Ishikawa (cell line): Measurements from ENCODE around the gene WIPF3.
A peak's percentile ranks its signal among the peaks of the same experiment; 100 is the strongest.

Source experiments
- CEBPB ChIP-seq: IDR thresholded peaks from 2 replicates; pipeline ENCODE4 v1.6.1; 2012
- CREB1 ChIP-seq: IDR thresholded peaks from 2 replicates; pipeline ENCODE4 v1.6.1; 2012; ENCODE audit warnings: low read depth
- EGR1 ChIP-seq: IDR thresholded peaks from 2 replicates; pipeline ENCODE4 v1.6.1; 2012
- EP300 ChIP-seq: IDR thresholded peaks from 2 replicates; pipeline ENCODE4 v1.6.1; 2012; ENCODE audit warnings: borderline replicate concordance
- FOXM1 ChIP-seq: IDR thresholded peaks from 2 replicates; pipeline ENCODE4 v1.6.1; 2012; ENCODE audit warnings: low read depth, borderline replicate concordance
- NFIC ChIP-seq: IDR thresholded peaks from 2 replicates; pipeline ENCODE4 v1.6.1; 2012
- RAD21 ChIP-seq: IDR thresholded peaks from 2 replicates; pipeline ENCODE4 v1.6.1; 2012; ENCODE audit warnings: low read depth
- TAF1 ChIP-seq: IDR thresholded peaks from 2 replicates; pipeline ENCODE4 v1.6.1; 2012; ENCODE audit warnings: low read depth, mild to moderate bottlenecking
- TCF12 ChIP-seq: IDR thresholded peaks from 2 replicates; pipeline ENCODE4 v1.6.1; 2012; ENCODE audit warnings: low read depth
- TEAD4 ChIP-seq: IDR thresholded peaks from 2 replicates; pipeline ENCODE4 v1.6.1; 2012
- YY1 ChIP-seq: IDR thresholded peaks from 2 replicates; pipeline ENCODE4 v1.6.1; 2012; ENCODE audit warnings: low read depth
- ZBTB7A ChIP-seq: IDR thresholded peaks from 2 replicates; pipeline ENCODE4 v1.6.1; 2012; ENCODE audit warnings: low read depth
- TF ChIP-seq, protein P1 (sequence below): IDR thresholded peaks from 2 replicates; pipeline ENCODE4 v1.6.1; 2012; ENCODE audit warnings: low read depth, mild to moderate bottlenecking
- TF ChIP-seq, protein P2 (sequence below): IDR thresholded peaks from 2 replicates; pipeline ENCODE4 v1.6.1; 2012
- TF ChIP-seq, protein P3 (sequence below): IDR thresholded peaks from 2 replicates; pipeline ENCODE4 v1.6.1; 2012

The WIPF3 gene

DNA sequence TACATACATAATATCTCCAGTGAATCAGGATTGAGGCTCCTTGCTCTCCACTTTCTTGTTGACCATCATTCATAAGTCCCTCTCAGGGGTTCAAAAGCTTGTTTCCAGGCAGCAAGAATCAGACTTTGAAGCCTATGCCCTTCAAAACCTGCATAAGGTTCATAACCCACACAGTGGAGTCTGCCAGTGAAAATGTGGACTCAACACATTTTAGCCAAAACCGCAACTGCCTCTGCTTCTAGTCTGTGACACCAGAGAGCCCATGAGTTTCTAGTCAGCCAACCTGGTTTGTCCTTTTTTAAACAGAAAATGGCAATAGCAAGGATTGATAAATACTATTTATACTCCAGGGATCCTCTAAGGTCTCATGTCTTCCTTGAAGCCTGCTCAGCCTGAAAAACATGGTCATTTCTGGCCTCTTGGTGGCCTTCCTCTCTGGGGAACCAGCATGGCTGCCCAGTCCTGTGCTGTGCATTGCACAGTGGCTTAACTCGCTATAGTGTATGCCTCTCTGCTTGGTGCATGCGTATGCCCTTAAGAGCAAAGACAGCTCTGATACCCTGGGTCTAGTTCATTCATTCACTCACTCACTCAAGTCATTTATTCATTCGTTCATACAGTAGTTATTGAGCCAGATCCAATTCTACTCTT, 67.5 kb downstream of the WIPF3 start:
- TF ChIP-seq TAF1, result no peak
- TF ChIP-seq, protein P1, sequence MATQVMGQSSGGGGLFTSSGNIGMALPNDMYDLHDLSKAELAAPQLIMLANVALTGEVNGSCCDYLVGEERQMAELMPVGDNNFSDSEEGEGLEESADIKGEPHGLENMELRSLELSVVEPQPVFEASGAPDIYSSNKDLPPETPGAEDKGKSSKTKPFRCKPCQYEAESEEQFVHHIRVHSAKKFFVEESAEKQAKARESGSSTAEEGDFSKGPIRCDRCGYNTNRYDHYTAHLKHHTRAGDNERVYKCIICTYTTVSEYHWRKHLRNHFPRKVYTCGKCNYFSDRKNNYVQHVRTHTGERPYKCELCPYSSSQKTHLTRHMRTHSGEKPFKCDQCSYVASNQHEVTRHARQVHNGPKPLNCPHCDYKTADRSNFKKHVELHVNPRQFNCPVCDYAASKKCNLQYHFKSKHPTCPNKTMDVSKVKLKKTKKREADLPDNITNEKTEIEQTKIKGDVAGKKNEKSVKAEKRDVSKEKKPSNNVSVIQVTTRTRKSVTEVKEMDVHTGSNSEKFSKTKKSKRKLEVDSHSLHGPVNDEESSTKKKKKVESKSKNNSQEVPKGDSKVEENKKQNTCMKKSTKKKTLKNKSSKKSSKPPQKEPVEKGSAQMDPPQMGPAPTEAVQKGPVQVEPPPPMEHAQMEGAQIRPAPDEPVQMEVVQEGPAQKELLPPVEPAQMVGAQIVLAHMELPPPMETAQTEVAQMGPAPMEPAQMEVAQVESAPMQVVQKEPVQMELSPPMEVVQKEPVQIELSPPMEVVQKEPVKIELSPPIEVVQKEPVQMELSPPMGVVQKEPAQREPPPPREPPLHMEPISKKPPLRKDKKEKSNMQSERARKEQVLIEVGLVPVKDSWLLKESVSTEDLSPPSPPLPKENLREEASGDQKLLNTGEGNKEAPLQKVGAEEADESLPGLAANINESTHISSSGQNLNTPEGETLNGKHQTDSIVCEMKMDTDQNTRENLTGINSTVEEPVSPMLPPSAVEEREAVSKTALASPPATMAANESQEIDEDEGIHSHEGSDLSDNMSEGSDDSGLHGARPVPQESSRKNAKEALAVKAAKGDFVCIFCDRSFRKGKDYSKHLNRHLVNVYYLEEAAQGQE, result no peak

DNA sequence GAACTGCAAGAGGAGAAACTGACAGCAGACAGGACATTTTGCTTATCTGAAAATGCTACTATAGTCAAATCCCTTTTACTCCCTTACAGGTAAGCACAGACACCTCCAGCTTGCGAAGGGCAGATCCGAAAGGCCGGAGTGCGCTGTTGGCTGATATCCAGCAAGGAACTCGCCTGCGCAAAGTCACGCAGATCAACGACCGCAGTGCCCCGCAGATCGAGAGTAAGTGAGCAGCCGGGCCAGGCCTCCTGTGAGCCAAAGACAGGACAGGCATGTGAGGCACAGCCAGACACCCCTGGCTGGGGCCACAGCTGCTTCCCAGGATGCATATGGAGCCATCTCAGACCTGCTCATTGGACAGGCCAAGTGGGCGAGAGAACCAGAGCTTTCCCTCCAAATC, 69.4 kb downstream of the WIPF3 start:
- TF ChIP-seq EGR1, result no peak
- no peak for TF ChIP-seq TAF1
- no peak for TF ChIP-seq RAD21
- TF ChIP-seq, protein P2, sequence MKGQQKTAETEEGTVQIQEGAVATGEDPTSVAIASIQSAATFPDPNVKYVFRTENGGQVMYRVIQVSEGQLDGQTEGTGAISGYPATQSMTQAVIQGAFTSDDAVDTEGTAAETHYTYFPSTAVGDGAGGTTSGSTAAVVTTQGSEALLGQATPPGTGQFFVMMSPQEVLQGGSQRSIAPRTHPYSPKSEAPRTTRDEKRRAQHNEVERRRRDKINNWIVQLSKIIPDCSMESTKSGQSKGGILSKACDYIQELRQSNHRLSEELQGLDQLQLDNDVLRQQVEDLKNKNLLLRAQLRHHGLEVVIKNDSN, result no peak
- no peak for TF ChIP-seq FOXM1
- TF ChIP-seq TEAD4, result no peak
- no peak for TF ChIP-seq NFIC
- TF ChIP-seq CEBPB, result no peak
- no peak for TF ChIP-seq ZBTB7A
- TF ChIP-seq, protein P3, sequence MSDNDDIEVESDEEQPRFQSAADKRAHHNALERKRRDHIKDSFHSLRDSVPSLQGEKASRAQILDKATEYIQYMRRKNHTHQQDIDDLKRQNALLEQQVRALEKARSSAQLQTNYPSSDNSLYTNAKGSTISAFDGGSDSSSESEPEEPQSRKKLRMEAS, result no peak
- TF ChIP-seq, protein P1, result no peak
- no peak for TF ChIP-seq CREB1
- no peak for TF ChIP-seq EP300
- TF ChIP-seq TCF12, result no peak
- TF ChIP-seq YY1, result no peak

DNA sequence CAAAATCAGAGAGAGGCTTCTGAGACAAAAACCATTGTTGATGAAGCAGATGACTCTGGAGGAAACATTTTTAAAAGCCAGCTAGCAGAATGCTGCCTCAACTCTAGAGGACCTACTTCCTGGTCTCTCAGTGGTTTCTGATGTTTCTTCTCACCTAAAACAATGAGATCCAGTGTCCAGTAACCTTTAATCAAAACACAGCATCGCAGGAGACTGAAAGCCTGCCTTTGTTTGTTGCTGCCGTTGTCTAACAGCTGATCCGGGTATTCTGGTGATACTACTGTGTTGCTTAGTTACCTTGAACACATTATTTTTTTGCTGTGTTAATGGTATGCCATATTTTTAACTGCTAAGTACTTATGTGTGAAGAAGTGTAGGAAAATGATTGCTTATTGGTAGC, 70.9 kb downstream of the WIPF3 start:
- TF ChIP-seq, protein P2, result no peak
- TF ChIP-seq CREB1 (no peak), TEAD4 (no peak), YY1 (no peak), TAF1 (no peak), ZBTB7A (no peak), EGR1 (no peak), RAD21 (no peak), TCF12 (no peak), CEBPB (no peak), EP300 (no peak), FOXM1 (no peak)
- TF ChIP-seq, protein P3, result no peak
- TF ChIP-seq, protein P1, result no peak

DNA sequence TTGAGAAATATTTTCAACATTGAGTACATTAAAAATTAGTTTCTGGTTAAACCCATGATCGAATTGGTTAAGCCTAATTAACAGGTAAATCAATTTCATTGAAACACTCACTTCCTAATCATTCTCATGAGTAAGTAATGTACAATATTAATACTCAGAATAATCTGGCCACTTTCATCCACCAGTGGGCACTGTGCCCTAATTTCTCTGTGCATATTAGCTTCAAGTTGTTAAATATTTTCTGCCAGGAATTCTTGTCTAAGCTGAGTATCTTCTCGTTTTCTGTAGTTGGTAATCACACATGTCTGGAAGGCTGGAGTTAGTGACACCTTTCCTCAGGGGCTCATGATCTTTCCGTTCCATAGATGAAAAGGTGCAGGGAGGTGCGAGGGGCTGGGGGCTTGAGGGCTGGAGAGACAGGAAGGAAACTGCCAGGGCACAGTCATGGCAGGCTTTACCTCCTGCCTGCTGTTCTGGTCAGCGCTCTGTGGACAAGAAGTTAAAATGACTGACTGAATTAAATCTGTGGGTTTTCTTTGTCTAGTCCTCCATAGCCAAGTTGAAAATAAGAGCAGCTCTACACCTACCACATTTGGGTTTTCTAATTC, 71.9 kb downstream of the WIPF3 start:
- peak; percentile 67 for TF ChIP-seq RAD21
- no peak for TF ChIP-seq EGR1

DNA sequence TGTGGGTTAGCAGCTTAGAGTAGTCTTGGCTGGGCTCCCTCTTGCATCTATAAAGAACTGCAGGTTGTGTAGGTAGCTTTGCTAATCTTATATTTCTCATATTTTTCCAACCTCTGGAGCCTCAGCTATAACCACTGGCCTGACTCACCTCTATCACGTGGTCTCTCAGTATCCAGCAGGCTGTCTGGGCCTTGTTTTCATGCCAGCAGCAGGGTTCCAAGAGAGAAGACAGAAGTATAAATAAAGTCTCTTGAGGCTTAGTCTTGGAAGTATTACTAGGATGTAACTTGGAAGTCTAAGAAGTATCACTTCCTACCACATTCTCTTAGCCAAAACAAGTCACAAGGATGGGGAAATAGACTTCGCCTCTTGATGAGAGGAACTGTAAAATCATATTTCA, 73.3 kb downstream of the WIPF3 start:
- no peak for TF ChIP-seq ZBTB7A
- no peak for TF ChIP-seq TCF12
- TF ChIP-seq, protein P3, result no peak
- TF ChIP-seq FOXM1, result no peak
- no peak for TF ChIP-seq CREB1
- no peak for TF ChIP-seq CEBPB
- TF ChIP-seq, protein P1, result no peak
- TF ChIP-seq EP300, result no peak
- TF ChIP-seq TAF1, result no peak
- TF ChIP-seq, protein P2, result no peak
- no peak for TF ChIP-seq NFIC
- TF ChIP-seq TEAD4, result no peak
- no peak for TF ChIP-seq RAD21
- TF ChIP-seq YY1, result no peak
- TF ChIP-seq EGR1, result no peak
